ENCODE measurements around the gene FUOM. TPM values are rescaled to one million over a fixed set of nuclear protein-coding genes. Genes with fewer than 3 reads are reported as not detected.
A peak's percentile ranks its signal among the peaks of the same experiment; 100 is the strongest.

FUOM gene
- total RNA-seq, 1 donor from 2014 or later = 20.3 TPM

DNA sequence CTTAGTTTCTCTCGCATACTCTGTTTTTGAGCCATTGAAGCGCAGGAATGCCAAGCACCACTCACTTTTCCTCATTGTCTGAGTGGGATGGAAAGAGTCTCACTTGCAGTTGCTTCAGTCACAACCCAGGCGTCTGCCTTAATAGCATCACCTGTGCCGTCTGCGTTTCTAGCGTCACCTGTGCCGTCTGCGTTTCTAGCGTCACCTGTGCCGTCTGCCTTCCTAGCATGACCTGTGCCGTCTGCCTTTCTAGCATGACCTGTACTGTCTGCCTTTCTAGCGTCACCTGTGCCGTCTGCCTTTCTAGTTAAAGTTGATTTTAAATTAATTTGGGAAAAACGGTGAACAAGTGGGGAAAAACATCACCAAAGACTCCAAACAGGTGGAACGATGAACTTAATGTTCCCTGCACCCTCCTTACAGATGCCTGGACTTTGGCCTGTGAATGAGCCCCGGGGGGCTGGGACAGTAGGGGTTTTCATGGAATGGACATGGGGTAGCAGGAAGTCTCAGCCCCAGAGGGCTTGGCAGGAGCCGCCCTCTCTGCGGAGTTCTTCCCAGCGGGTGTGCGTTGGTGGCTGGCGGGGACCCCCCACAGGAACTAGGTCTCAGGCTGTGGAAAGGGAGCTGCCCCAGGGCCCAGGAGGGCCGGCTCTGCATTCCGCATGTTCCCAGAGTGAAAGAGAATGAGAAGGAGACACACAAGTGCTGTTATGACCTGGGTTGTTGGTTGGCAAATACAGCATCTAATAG, 45.6 kb downstream of the FUOM start:
- DNase-seq (ENCODE audit: low spot score) = no peak

DNA sequence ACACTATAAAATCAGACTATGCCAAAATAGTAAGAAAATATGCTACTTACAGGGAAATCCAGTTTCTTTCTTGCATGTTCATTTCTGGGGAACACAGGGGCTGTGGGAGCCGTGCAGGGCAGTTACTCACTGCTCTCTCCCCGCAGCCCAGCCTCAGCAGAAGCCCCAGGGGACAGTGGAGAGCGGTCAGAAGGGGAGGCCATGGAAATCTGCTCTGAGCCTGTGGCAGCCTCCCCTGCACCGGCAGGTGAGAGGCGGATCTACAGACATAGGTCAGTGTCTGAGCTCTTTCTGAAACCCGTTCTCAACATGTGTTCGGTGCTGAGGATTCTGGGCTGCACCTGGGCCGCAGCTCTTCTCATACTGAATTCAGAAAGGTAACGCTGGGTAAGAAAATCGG, 46.2 kb downstream of the FUOM start:
- DNase-seq (ENCODE audit: low spot score) = no peak

DNA sequence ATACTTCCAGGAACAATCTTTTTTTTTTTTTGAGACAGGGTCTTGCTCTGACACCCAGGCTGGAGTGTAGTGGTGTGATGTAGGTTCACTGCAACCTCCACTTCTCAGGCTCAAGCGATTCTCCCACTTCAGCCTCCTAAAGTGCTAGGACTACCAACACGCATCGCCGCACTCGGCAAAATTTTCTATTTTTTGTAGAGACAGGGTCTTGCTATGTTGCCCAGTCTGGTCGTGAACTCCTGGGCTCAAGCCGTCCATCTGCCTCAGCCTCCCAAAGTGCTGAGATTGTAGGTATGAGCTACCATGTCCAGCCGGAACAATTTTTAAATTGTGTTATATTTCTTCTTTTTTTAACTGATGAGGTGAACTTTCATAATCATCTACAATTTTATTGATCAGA, 47.0 kb downstream of the FUOM start:
- no peak for DNase-seq (ENCODE audit: low spot score)

DNA sequence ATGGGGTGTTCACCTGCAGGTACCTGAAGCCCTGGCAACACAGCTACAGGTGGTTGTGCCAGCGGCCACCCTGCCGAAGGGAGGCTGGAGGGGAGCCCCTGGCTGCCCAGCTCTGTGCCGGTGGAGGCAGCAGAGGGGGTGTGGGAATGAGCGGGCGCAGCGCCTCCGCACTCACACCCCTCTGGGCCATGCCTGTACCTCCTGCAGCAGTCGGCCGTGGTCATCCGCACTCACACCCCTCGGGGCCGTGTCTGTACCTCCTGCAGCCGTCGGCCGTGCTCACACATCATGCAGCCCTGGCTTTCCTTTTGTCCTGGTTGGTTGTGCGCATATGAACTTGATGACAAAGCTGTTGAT, 47.4 kb downstream of the FUOM start:
- no peak for DNase-seq (ENCODE audit: low spot score)

DNA sequence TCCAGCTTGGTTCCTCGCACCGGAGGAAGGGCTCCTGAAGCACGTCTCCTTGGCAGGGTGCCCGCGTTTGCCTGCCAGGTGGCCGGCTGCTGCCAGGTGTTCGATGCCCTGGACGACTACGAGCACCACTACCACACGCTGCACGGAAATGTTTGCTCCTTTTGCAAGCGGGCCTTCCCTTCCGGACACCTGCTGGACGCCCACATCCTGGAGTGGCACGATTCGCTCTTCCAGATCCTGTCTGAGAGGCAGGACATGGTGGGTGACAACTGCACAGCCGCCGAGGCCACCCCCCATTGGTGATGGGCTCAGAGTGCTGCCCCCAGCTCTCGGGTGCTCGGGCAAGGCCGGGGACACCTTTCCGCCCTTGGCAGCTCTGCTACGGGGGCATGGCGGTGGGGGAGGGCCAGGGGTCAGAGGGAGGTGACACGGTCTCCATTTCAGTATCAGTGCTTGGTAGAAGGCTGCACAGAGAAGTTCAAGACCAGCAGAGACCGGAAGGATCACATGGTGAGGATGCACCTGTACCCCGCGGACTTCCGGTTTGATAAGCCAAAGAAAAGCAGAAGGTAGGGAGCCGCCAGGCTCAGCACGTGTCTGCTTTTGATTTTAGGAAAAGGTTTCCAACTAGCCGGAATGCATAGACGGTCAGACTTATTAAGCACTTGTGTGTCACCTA, 48.0 kb downstream of the FUOM start:
- no peak for DNase-seq (ENCODE audit: low spot score)

DNA sequence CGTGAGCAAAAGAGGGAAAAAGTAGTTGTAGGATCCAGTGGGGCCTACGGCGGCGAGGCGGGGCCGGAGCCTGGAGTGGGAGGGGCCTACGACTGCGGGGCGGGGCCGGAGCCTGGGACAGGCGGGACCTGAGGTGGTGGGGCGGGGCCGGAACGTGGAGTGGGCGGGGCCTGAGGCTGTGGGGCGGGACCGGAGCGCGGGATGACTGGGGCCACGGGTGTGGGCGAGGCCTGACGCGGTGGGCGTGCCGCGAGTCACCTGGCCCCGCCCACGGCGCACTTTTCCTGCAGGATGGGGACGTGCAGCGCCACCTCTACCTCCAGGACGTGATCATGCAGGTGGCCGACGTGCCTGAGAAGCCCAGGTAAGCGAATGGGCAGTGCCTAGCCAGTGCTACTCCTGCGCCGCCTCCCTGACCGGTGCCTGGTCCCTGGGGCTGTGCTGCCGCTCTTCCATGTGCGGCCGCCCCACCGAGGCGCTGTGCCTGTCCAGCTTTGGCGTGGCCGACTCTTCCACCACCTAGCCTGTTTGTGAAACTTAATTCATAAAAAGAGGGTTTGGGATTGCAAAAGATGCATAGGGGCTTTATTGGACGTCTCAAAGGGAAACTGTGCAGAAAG, 48.6 kb downstream of the FUOM start:
- peak; percentile 96 for DNase-seq (ENCODE audit: low spot score)

DNA sequence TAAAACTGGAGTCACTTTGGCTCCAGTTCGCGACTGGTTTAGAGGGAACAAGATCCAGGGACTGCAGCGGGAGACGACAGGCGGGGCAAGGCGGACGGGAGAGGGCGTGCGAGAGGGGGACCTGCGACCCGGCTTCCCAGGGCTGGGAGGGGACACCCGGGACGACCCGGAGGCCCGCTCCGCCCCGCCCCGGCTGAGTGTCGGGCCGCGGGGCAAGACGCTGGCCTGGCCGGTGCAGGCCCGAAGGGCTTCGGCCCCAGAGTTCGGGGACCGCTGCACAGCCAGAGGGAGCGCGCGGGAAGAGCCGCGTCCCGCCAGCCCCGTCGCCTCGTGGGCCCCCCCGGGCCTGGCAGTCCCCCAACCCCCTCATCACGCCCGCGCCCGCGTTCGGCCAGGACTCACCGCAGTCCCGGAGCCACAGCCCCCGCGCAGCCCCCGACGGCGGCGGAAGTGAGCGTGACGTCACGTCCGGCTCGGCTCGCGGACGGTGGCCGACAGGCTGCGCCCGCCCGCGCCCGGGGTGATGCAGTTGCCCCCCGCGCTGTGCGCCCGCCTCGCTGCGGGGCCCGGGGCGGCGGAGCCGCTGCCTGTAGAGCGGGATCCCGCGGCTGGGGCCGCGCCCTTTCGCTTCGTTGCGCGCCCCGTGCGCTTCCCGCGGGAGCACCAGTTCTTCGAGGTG, 49.3 kb downstream of the FUOM start, which contains the start of the genes TUBGCP2 and ZNF511:
TUBGCP2 (minus strand) TSS at position 452 of the 679 bp plus-strand sequence. CDS start 5,931 bp downstream, outside the sequence.
ZNF511 (plus strand) TSS at position 494 of the 679 bp plus-strand sequence; CDS start at position 524, 30 bp downstream.
- peak; percentile 89 for DNase-seq (ENCODE audit: low spot score)

DNA sequence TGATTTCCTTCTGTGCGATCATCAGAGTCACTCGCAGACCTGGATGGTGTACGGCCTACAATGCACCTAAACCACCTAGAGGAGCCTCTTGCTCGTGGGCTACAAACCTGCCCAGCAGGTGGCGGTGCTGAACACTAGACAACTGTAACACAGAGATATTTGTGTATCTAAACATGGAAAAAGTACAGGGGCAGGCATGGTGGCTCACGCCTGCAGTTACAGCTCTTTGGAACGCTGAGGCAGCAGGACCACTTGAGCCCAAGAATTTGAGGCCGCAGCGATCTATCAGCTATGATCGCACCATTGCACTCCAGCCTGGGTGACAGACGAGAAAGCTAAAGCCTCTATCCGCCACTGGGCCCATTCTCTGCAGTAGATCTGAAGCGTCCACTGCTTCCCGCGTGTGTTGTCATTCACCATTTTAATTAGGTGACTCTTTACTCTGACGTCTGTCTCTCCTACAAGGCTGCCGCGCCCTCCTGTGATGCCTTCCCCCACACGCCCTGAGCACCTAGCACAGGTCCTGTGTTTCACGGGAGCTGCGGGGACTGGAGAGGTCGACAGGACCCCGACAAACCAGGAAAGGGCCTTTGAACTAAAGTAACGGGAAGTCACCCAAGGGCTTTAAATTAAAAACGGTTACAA, 49.9 kb downstream of the FUOM start:
- DNase-seq (ENCODE audit: low spot score) = peak; percentile 85

DNA sequence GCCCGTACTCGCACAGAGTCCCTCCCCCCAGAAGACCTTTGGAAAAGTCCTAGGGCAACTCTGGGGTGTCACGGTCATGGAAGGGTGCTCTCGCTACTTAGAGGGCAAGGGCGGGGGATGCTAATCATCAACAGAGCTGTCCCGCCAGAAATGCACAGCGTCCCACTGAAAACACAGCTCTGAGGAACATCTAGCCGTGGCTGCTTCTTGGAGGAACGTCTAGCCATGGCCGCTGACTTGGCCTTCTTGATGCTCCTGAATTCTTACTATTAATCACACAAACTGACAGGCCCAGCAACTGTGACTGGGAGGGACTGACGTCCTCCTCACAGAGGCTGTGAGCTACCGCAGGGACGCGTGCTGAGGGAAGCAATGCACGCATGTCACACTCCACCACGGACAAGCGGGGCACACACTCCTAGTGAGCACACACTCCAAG, 50.9 kb downstream of the FUOM start:
- no peak for DNase-seq (ENCODE audit: low spot score)

DNA sequence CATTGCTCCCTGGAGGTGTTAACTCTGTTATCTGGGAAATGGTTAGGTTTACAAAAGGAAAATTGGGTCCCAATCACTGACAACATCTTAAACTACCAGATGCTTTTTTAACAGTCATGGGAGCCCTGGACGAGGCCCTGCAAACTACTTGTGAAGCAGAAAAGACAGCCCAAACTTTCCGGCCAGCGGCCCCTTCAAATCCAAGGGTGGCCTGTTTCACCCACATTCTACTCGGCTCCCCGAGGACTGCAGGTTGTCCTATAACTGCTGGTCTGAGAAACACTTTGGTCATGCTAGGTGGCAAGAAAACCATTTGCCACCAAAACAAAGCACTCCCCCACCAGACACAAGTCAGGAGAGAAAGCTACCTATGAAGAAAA, 51.7 kb downstream of the FUOM start:
- DNase-seq (ENCODE audit: low spot score) = no peak

Other genes with a start within 250 kb of the FUOM start
- 2.2 TPM for gene KNDC1, start 197.8 kb downstream of the FUOM start, total RNA-seq
- not detected for gene UTF1, start 127.8 kb downstream of the FUOM start, total RNA-seq
- gene VENTX, start 120.2 kb downstream of the FUOM start, total RNA-seq = 0.81 TPM
- gene ADAM8, start 81.2 kb downstream of the FUOM start, total RNA-seq = 35.3 TPM
- gene TUBGCP2, start 49.1 kb downstream of the FUOM start, total RNA-seq = 51.9 TPM
- 37.4 TPM for gene ZNF511, start 49.1 kb downstream of the FUOM start, total RNA-seq
- gene CALY, start 21.1 kb downstream of the FUOM start, total RNA-seq = not detected
- not detected for gene PRAP1, start 10.6 kb downstream of the FUOM start, total RNA-seq
- 130 TPM for gene ECHS1, start 15.3 kb upstream of the FUOM start, total RNA-seq
- 5.2 TPM for gene PAOX, start 21.2 kb upstream of the FUOM start, total RNA-seq
- 66.2 TPM for gene MTG1, start 36.1 kb upstream of the FUOM start, total RNA-seq
- gene SPRN, start 66.6 kb upstream of the FUOM start, total RNA-seq = not detected
- 5.3 TPM for gene SCART1, start 95.9 kb upstream of the FUOM start, total RNA-seq
- gene CYP2E1, start 169.3 kb upstream of the FUOM start, total RNA-seq = 2.9 TPM
- 0.34 TPM for gene SYCE1, start 207.6 kb upstream of the FUOM start, total RNA-seq

Measured in ureter (tissue), 1 donor.